Left lobe of liver (tissue), 2 donors: ENCODE measurements around the gene C3orf38. TPM values are rescaled to one million over a fixed set of nuclear protein-coding genes. Genes with fewer than 3 reads are reported as not detected.
"Not testable (repeated sequence)": the region's sequence is repeated elsewhere in the genome, so short reads cannot be mapped to it uniquely, and the experiment has no call there.

Experiments
- ATAC-seq: fragments of 200-7000 bp; cut with Tn5 transposase; one replicate; pipeline ENCODE4 v1.9.1; 2020; ENCODE audit warnings: mild to moderate bottlenecking, moderate library complexity
- DNase-seq: peaks from one replicate; pipeline ENCODE4 v3.0.0-alpha.2; 2020; ENCODE audit warnings: low spot score
- total RNA-seq: library from RNA; stranded (reverse); gene quantifications from one replicate; pipeline ENCODE4 v1.2.1, GENCODE V29; 2021
- donor health status: DM: no; HTN: no; CAD: no; lungs with moderate emphysema.
- donor health status: DM: no; HTN: yes; CAD: no.

The C3orf38 gene
- total RNA-seq, 1 donor from 2014 or later = 7.0 TPM

- no peak for DNase-seq
- ATAC-seq = no peak
These were observed 1.6 kb downstream of the C3orf38 start for GRCh38 chr3:88151358-88151757.

GRCh38 chr3:88152841-88153240 lies 3.1 kb downstream of the C3orf38 start:
- DNase-seq (no peak), ATAC-seq (no peak)

GRCh38 chr3:88166419-88166971 lies 16.7 kb downstream of the C3orf38 start:
- ATAC-seq (no peak), DNase-seq (no peak)

DNA sequence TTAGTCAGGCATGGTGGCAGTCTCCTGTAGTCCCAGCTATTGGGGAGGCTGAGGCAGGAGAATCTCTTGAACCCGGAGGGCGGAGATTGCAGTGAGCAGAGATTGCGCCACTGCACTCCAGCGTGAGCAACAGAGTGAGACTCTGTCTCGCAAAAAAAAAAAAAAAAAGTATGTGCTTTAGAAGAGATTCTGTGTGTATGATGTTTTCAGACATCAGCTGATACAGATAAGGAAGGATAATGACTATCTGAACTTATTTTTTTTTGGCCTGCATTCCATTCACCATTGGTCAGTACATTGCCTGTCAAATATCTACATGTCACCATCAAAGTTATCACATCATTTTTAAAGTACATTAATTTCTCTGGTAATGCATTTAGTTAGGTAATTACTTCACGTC lies 17.4 kb downstream of the C3orf38 start:
- DNase-seq = no peak
- no peak for ATAC-seq

DNA sequence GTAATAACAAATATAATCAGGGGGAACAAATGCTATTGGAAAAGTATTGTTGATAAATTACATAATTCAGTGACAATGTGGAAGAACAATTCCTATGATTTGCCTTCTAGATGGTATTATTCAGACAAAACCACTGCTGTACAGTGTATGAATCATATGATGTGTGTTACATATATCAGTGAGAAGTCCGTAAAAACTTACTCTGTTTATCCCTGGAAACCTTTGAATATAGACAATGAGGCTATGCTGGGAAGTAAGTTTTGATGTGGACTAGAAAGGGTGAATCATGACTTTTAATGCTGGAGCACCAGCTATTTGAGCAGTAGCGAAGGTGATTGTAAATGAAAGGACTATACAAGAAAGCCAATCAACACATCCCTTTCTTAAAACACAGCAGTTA lies 17.9 kb downstream of the C3orf38 start:
- ATAC-seq = no peak
- no peak for DNase-seq

GRCh38 chr3:88168171-88168570 lies 18.4 kb downstream of the C3orf38 start:
- DNase-seq (no peak), ATAC-seq (no peak)

DNA sequence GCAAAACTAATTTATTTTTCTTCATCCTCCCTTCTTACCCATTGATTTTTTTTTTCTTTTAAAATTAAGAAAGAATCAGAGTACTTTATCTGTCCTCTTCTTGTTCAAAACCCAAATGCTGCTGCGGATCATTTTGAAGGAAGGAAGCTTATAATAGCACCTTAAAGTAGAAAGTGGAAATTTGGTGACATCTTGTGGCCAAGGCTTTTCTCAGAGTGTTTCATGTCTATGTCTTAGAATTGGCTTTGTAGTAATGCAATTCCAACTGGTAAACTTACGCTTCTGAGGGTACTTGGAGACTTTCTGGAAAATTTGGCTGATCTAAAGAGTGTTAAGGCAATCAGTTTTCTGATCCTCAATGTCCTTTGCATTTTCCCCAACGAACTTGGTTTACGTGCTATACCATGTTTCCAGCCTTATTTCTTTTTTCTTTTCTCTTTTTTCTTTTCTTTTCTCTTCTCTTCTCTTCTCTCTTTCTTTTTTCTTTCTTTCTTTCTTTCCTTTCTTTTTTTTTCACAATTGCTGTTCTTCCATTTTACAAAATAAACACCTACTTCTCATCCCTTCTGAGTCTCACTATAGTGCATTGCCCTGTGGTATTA lies 30.7 kb downstream of the C3orf38 start:
- DNase-seq (no peak), ATAC-seq (no peak)

- ATAC-seq = not testable (repeated sequence)
These were observed 32.6 kb downstream of the C3orf38 start for GRCh38 chr3:88182165-88182918.

GRCh38 chr3:88188436-88188835 lies 38.7 kb downstream of the C3orf38 start:
- ATAC-seq = no peak
- DNase-seq = no peak

More at GRCh38 chr3:88182165-88182918, 32.6 kb downstream of the C3orf38 start:
- DNase-seq = not testable (repeated sequence)

- ATAC-seq (no peak), DNase-seq (no peak)
These were observed 39.6 kb downstream of the C3orf38 start for GRCh38 chr3:88189361-88189810.

DNA sequence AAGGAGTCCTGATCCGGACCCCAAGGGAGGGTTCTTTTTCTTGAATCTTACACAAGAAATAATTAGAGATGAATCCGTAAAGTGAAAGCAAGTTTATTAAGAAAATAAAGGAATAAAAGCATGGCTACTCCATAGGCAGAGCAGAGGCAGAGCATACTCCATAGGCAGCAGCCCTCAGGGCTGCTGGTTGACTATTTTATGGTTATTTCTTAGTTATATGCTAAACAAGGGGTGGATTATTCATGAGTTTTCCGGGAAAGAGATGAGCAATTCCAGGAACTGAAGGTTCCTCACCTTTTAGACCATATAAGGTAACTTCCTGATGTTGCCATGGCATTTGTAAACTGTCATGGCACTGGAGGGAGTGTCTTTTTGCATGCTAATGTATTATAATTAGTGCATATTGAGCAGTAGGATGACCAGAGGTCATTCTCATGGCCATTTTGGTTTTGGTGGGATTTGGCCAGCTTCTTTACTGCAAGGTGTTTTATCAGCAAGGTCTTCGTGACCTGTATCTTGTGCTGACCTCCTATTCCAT lies 42.2 kb downstream of the C3orf38 start:
- no peak for ATAC-seq

GRCh38 chr3:88192631-88193030 lies 42.9 kb downstream of the C3orf38 start:
- DNase-seq (no peak), ATAC-seq (no peak)

More for the DNA sequence above, 42.2 kb downstream of the C3orf38 start:
- no peak for DNase-seq

- ATAC-seq (no peak), DNase-seq (no peak)
These were observed 46.2 kb downstream of the C3orf38 start for GRCh38 chr3:88195951-88196434.

GRCh38 chr3:88198121-88198520 lies 48.4 kb downstream of the C3orf38 start:
- ATAC-seq (no peak), DNase-seq (no peak)

DNA sequence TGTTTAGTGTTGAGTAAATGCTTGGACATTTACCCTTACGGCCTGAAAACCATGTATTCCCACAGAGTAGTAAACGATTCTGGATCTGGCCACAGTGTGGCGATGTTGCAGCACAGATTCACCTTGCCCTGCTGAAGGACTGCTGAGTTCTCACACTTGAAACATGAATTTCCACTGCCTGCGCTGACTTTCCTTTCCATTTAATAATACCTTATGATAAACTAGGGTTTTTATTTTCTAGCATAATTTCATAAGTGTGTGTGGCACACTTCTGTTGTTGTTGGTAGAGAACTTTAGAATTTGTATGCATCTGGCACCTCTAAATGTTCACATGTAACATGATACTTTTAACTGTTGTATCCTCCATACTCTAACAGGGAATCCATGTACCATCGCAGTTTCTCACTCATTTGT lies 53.9 kb downstream of the C3orf38 start:
- ATAC-seq = peak; percentile 99
- peak; percentile 67 for DNase-seq

Other genes starting within 250 kb of the C3orf38 start
- gene CGGBP1, start 91.0 kb upstream of the C3orf38 start, total RNA-seq = 22.6 TPM
- gene ZNF654, start 90.7 kb upstream of the C3orf38 start, total RNA-seq = 7.2 TPM